ENCODE data around the gene MATN3. TPM values are rescaled to one million over a fixed set of nuclear protein-coding genes. Genes with fewer than 3 reads are reported as not detected.

Gene MATN3
- total RNA-seq, 1 experiment from 2014 or later, result 2.8 TPM

DNA sequence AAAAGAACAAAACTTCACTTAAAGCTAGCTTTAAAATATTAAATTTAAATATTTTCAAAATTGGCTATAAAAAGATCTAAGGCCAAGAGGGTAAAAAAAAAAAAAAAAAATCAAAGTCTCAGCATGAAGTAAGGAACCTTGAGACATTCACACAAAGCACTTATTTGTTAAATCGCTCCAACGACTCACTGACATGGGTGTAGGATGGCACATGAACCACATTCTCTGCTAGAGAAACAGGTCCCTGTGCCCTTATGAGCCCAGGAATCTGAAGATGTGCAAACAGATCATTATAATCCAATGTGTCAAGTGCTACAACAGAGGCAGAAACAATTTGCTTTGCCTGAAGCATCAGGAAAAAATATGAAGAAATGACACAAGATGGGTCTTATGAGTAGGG is 25.2 kb upstream of the MATN3 start:
- POLR2A ChIA-PET (ENCODE audit: low non-redundant PET), result interaction anchor here (0.7 kb wide), 1 partner anchor 15 kb away, joined by 3 read pairs; no protein-coding TSS in a partner anchor
- intact Hi-C loops (cut with micrococcal nuclease; ENCODE audit: unreplicated experiment), result no loop called here

DNA sequence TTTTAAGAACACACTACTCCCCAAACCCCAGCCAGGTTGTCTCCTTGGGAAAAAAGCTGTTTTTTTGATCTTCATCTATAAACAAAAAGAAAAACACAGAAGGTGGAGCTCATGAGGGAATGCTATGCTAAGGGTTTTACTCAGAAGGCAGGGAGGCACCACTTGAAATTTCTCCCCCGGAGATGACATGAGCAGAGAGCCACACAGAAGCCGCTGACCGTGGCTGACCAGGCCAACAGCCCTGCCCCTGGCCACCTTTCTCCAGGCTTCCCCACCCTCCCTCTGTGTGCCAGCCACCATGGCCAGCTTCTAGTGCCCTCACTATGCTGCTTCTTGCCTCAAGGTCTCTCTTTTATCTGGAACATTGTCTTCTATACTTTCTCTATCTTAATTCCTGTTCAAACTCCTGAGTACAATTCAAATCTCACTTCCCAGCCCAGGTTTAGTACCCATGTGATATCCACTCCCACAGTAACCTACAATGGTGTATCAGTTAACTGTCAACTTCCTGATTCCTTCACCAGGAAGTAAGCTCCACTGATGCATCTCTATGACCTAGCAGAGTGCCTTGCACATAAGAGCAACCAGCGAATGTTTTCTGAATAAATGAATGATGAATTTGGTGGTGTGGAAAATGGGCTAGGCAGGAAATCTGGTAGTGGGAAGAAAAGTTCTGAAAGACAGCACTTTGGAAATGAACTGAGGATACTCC is 23.6 kb upstream of the MATN3 start:
- no peaks in the 10 kb centered on the region for H3K27me3 ChIP-seq (replicated peaks; ENCODE audit: insufficient read depth, low read depth, low read length, poor library complexity)
- BruUV-seq (replicated peaks), result no TSS peak
- H3K4me1 ChIP-seq (ENCODE audit: insufficient read depth, low read length, poor library complexity, severe bottlenecking), result no peaks in the 10 kb centered on the region
- CTCF ChIA-PET, result interaction anchor here (0.6 kb wide), 1 partner anchor 20 kb away, joined by 4 read pairs; no protein-coding TSS in a partner anchor
- DNase-seq (ENCODE audit: low spot score), result no peak
- no peak overlapping the region for H3K27ac ChIP-seq (ENCODE audit: low read depth, low read length, poor library complexity, severe bottlenecking)
- H3K36me3 ChIP-seq (ENCODE audit: insufficient read depth, low read length, poor library complexity, severe bottlenecking), result peaks cover 98% of the 10 kb centered on the region
- no peaks in the 10 kb centered on the region for H3K9me3 ChIP-seq (ENCODE audit: low read depth, low read length, poor library complexity, severe bottlenecking)
- POLR2A ChIA-PET (ENCODE audit: low non-redundant PET), result no interaction called here
- no peak for TF ChIP-seq CTCF (conservative IDR thresholded peaks at IDR 0.05; ENCODE audit: low read depth, low read length)
- TF ChIP-seq EZH2 (IDR thresholded peaks at IDR 0.05; ENCODE audit: borderline replicate concordance, low read depth, low read length, poor library complexity, severe bottlenecking), result no peak
- intact Hi-C loops (cut with micrococcal nuclease; ENCODE audit: unreplicated experiment), result no loop called here
- H3K4me3 ChIP-seq (ENCODE audit: low read depth, low read length, poor library complexity, severe bottlenecking), result no peak overlapping the region

More for the DNA sequence above, 25.2 kb upstream of the MATN3 start:
- no TSS peak for BruUV-seq (replicated peaks)
- TF ChIP-seq EZH2 (IDR thresholded peaks at IDR 0.05; ENCODE audit: borderline replicate concordance, low read depth, low read length, poor library complexity, severe bottlenecking), result no peak
- no peak for TF ChIP-seq CTCF (conservative IDR thresholded peaks at IDR 0.05; ENCODE audit: low read depth, low read length)
- H3K36me3 ChIP-seq (ENCODE audit: insufficient read depth, low read length, poor library complexity, severe bottlenecking), result peaks cover 83% of the 10 kb centered on the region
- H3K27me3 ChIP-seq (replicated peaks; ENCODE audit: insufficient read depth, low read depth, low read length, poor library complexity), result no peaks in the 10 kb centered on the region
- no peaks in the 10 kb centered on the region for H3K9me3 ChIP-seq (ENCODE audit: low read depth, low read length, poor library complexity, severe bottlenecking)
- H3K4me3 ChIP-seq (ENCODE audit: low read depth, low read length, poor library complexity, severe bottlenecking), result no peak overlapping the region
- CTCF ChIA-PET, result no interaction called here
- peaks cover 11% of the 10 kb centered on the region for H3K4me1 ChIP-seq (ENCODE audit: insufficient read depth, low read length, poor library complexity, severe bottlenecking)
- DNase-seq (ENCODE audit: low spot score), result no peak
- H3K27ac ChIP-seq (ENCODE audit: low read depth, low read length, poor library complexity, severe bottlenecking), result no peak overlapping the region

- no peaks in the 10 kb centered on the region for H3K4me1 ChIP-seq (ENCODE audit: insufficient read depth, low read length, poor library complexity, severe bottlenecking)
- ChIA-PET CTCF (interaction anchor here (1.4 kb wide), 1 partner anchor 20 kb away, joined by 3 read pairs; no protein-coding TSS in a partner anchor), POLR2A (ENCODE audit: low non-redundant PET) (no interaction called here)
- H3K27me3 ChIP-seq (replicated peaks; ENCODE audit: insufficient read depth, low read depth, low read length, poor library complexity), result no peaks in the 10 kb centered on the region
- TF ChIP-seq EZH2 (IDR thresholded peaks at IDR 0.05; ENCODE audit: borderline replicate concordance, low read depth, low read length, poor library complexity, severe bottlenecking) (no peak), CTCF (conservative IDR thresholded peaks at IDR 0.05; ENCODE audit: low read depth, low read length) (no peak)
- H3K4me3 ChIP-seq (ENCODE audit: low read depth, low read length, poor library complexity, severe bottlenecking), result no peak overlapping the region
- no peak overlapping the region for H3K27ac ChIP-seq (ENCODE audit: low read depth, low read length, poor library complexity, severe bottlenecking)
- DNase-seq (ENCODE audit: low spot score), result no peak
- no TSS peak for BruUV-seq (replicated peaks)
- peaks cover 99% of the 10 kb centered on the region for H3K36me3 ChIP-seq (ENCODE audit: insufficient read depth, low read length, poor library complexity, severe bottlenecking)
- intact Hi-C loops (cut with micrococcal nuclease; ENCODE audit: unreplicated experiment), result no loop called here
- peaks cover 5% of the 10 kb centered on the region for H3K9me3 ChIP-seq (ENCODE audit: low read depth, low read length, poor library complexity, severe bottlenecking)
These were observed 22.4 kb upstream of the MATN3 start for GRCh38 chr2:20034821-20035220.
